ENCODE measurements around the gene ZNF277.

ZNF277 gene

DNA sequence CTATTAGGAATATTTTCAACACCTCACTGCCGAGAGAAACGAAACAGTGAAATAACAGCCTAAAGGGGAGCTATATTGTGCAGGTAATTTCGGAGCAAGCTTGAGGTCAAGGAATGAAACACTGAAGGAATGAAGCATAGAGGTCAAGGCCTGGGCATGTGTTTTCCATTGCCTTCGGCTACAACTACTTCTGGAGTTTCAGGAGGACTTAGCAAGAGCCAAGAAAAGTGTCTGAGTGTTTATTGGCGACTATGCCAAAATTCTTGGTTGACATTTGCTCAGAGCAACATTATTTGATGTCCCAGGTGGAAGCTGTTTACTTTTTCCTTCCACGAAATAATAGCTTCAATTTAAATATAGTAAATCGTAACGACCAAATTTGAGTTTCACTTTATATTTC lies 154.2 kb downstream of the ZNF277 start:
- no peak for DNase-seq

DNA sequence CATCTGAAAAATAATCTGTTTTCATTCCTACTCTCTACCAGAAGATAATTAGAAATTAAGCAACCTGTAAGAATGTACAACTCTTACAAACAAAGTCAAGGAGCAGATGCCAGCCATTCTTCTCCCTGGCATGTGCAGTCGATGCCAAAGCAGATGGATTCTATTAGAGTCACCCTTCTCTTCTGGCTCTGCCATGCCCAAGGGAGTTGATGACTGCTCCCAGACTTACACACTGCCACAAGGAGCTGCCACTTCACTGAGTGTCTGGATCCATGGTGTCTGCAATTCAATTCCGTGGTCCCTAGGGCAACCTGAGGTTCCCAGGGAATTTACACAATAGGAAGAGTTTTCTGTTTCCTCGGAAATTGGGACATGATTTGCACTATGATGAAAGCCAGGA lies 154.7 kb downstream of the ZNF277 start:
- DNase-seq, result no peak

DNA sequence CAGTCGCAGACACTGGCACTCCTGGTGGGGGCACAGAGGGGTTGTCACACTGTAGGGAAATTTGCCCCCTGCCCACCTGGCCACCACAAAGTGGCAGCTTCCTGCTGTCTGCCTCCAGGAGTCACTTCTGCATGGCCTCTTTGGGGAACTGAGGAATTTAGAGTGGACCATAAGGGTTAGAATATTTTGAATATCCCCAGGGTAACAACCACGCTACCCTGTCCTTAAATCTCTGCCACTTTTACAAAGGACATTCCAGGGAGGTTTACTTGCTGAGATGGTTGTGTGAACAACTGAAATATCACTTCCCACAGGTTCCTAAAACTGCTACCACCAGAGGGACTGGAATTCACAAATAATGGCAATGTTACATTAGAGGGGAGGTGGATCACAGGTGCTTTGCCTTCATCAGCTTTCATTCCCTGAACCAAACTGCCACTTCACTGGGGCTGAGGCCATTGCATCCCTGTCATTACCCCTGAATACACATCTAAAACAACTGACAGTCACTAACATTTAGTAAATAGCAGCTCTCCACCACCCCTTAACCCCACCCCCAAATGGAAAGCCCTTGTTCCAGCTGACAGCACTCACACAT lies 155.7 kb downstream of the ZNF277 start:
- DNase-seq, result no peak

DNA sequence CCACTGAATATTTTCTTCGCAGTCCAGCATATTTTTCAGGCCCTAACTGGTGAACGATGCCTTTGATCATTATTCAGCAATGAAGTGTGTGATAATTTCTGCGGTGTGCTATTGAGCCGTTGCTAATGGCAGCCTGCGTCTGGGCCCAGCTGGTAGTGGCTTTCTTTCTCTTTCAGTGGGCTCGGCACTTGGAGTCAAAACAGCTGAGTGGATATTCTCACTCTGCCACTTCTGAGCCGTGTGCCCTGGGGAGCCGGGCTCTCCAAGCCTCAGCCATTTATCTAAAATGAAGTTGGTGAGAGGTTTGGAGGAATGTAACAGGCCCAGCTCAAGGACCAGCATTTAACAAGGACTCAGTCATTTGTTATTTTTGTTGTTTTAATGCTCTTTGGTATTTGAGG lies 156.2 kb downstream of the ZNF277 start:
- DNase-seq, result peak; percentile 24

DNA sequence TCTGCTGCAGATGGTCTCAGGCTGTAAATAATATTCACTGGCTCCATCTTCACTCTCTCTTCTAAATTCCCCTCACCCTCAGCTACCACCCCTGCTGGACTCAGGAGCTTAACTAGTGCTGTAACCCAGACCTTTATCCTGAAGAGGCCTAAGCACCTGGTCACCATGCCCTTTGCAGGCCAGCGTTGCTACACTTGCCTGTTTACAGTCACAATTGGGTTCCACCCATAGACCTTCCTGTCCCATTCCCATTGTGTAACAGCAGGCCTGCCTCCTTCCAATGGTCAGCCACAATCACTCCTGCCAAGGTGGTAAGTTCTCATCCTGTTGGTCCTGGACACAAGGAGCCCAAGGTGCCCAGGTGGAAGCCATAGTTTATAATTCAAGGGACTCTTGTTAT lies 157.9 kb downstream of the ZNF277 start:
- DNase-seq, result no peak

DNA sequence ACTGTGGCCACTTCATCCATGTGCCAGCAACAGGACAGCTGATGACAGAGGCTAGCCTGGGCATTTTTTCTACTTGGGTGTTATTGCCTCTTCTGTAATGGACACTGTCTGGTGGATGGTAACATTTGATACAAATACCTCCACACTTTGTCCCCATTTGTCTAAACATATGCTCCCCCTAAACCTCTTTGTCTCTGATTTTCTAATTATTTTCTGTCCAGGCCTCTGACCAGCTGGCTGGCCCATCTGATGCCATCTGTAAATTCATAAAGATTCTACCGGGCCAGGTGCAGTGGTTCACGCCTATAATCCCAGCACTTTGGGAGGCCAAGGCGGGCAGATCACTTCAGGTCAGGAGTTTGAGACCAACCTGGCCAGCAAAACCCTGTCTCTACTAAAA lies 159.1 kb downstream of the ZNF277 start:
- no peak for DNase-seq

DNA sequence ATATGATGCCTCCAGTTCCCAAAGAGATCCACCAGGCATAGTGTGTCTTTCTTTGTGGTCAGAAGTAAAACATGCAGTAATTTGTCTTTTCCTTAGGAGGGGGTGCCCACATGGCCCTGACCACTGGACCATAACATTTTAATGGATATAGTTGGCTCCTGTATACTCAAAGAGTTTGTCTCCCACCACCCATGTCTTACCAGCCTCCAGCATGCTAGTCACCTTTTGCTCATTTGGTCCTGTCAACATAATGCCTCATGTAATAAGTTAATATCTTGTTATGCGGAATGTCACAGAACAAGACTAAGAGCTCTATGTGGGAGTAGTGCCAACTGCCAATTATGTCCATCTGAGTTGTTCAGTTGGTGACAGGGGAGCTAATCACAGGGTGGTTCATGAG lies 160.4 kb downstream of the ZNF277 start:
- no peak for DNase-seq

DNA sequence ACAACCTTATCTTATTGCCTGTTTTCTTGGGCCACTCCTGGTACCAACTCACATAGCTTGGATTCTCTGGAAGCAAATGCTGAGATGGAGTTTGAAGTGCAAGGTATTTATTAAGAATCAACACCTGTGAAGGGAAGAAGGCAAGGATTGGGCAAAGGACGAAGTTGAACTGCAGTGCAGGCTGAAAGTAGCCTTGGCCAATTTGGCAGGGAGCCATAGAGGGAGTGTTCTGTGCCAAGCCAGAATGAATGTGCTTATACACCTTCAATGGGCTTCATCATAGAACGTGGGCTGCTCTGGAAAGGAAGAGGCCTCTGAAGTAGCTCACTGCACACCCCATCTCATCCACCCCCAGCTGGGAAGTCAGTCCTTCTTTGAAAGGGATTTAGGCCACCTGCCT lies 163.9 kb downstream of the ZNF277 start:
- no peak for DNase-seq

DNA sequence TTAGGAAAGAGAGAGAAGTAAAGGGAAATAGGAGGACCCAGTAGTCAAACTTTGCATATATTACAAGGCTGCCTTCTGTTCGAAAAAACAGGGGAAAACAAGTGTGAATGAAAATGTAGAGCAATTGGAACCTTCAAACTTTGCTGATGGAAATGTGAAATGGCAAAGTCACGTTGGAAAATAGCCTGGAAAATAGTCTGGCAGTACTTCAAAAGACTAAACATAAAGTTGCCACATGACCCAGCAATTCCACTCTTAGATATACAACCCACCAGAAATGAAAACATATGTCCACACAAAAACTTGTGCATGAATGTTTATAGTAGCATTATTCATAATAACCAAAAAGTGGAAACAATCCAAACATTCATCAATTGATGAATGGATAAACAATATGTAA lies 165.2 kb downstream of the ZNF277 start:
- no peak for DNase-seq

DNA sequence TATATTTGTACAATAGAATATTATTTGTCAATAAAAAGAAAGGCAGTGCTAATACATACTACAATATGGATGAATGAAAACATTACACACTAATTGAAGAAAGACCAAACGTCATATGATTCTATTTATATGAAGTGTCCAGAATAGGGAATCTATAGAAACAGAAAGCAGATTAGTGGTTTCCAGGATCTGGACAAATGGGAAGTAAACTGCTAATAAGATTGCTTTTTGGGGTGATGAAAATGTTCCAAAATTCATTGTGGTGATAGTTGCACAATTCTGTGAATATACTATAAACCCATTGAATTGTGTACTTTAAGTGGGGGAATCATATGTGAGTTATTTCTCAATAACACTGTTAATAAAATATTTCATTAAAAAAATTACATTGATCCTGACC lies 165.6 kb downstream of the ZNF277 start:
- no peak for DNase-seq

DNA sequence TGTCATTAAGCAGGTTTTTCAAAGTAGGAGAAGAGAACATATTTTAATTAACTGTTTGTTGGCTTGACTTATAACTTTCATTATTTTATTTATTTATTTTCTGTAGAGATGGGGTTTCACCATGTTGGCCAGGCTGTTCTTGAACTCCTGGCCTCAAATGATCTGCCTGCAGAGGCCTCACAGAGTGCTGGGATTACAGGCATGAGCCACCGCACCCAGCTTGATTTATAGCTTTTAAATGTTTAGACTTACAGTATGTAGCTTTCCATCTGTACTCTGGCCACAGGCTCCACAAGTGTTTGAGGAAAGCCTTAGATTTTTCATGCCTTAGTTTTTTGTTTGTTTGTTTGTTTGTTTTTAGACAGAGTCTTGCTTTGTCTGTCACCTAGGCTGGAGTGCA lies 171.1 kb downstream of the ZNF277 start:
- DNase-seq, result no peak

DNA sequence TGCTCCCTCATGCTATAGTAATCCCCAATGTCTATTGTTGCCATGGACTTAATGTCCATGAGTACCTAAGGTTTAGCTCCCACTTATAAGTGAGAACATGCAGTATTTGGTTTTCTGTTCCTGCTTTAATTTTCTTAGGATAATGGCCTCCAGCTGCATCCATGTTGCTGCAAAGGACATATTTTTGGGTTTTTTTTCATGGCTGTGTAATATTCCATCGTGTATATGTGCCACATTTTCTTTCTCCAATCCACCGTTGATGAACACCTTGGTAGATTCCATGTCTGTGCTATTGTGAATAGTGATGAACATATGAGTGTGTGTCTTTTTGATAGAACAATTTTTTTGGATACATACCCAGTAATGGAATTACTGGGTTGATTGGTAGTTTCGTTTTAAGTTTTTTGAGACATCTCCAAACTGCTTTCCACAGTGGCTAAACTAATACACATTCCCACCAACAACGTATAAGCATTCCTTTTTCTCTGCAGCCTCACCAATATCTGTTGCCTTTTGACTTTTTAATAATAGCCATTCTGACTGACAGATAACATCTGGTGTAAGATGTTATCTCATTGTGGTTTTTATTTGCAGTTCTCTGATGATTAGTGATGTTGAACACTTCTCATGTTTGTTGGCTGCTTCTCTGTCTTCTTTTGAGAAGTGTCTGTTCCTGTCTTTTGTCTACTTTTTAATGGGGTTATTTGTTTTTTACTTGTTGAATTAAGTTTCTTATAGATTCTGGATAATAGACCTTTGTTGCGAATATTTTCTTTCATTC lies 175.0 kb downstream of the ZNF277 start:
- DNase-seq, result no peak

DNA sequence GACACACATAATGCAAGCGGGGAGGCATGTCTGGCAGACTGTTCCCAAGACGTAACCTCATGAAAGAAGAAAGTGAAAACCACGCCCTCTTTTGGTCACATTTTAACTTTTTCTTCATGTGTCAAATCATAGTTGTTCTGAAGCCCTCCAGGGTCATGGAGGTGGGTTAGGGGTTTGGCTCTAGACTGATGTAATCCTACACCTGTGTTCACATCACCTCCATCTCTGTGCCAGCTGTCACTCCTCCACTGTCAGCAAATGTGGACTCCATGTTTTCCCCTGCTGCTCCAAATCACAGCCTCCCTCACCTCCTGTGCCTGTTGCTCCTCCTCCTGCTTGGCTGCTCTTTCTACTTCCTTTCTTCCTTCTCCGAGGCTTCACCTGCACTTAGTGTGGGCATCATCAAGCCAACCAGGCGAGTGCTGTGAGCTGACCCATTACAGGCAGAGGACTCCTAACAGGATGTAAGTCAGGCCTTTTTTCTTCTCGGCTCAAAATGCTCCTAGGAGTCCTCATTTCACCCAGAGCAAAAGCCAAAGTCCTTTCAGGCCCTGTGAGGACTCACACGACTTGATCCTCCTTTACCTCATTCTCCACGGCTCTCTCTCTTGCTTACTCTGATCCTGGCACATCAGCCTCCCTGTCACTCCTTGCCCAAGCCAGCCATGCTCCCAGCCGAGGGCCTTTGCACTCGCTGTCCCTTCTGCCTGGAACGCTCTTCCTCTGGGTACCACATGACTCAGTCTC lies 177.3 kb downstream of the ZNF277 start:
- DNase-seq, result no peak

DNA sequence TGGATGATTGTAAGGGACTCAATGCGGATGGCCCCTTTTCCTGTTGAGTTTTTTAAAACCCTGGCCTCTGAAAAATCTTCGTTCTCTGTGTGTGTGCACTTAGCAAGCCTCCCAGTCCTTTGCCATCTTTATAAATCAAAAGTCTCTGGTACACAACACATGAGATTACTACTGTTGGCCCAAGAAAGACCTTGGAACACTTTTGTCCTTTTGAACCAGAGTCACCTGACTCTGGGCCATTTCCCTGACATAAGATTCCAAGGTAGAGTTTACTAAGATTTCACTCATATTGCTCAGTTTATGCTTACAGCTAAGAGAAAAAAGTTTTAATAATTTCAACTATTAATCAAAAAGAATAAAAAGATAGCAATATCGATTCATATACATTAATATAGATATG lies 179.0 kb downstream of the ZNF277 start:
- DNase-seq, result no peak

DNA sequence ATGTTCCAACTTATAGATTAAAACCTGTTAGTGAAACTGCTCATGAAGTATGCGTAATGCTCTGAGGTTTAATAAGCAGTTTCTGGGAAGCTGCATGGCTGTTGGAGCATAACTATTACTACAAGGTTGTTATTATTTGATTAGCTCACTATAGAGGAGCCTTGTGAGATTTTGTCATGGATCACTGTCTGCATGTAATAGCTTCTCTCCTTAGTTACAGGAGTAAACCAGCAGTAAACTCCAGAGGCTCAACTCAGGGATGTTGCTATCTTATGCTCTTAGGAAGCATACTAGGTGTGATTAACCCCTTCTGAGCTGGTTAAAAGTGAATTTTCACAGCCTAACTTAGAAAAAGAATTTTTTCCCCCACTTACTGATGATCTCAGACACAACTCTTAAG lies 180.1 kb downstream of the ZNF277 start:
- DNase-seq, result no peak

DNA sequence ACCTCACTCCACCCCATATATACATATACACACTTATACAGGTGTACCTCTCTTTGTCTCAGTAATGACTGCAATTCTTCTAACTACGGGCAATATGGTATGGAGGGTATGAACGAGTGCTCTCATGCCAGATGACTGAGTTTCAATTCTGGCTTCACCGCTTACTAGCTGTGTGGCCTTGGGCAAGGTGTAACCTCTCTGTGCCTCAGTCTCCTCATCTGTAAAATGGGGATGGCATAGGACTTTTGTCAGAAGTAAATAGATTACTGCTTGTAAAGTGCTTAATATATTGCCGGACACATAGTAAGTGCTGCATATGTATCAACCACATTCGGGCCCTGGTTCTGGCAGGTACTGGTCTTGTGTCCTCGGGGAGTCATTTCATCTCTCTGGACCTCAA lies 183.7 kb downstream of the ZNF277 start:
- DNase-seq, result no peak

DNA sequence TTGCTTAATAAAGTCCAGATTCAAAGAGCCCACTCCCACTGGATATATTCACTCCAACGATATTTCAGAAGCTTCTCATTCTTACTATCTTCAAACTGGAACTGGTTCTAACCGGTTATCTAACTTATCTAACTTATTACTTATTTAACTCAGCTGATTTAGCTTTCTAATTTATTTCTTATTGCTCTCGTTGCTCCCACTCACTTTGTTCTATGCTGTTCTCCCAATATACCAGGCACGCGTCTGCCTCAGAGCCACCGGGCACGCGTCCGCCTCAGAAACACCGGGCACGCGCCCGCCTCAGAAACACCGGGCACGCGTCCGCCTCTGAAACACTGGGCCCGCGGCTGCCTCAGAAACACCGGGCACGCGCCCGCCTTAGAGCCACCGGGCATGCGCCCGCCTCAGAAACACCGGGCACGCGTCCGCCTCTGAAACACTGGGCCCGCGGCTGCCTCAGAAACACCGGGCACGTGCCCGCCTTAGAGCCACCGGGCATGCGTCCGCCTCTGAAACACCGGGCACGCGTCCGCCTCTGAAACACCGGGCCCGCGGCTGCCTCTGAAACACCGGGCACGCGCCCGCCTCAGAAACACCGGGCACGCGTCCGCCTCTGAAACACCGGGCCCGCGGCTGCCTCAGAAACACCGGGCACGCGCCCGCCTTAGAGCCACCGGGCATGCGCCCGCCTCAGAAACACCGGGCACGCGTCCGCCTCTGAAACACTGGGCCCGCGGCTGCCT lies 184.8 kb downstream of the ZNF277 start:
- peak; percentile 30 for DNase-seq

DNA sequence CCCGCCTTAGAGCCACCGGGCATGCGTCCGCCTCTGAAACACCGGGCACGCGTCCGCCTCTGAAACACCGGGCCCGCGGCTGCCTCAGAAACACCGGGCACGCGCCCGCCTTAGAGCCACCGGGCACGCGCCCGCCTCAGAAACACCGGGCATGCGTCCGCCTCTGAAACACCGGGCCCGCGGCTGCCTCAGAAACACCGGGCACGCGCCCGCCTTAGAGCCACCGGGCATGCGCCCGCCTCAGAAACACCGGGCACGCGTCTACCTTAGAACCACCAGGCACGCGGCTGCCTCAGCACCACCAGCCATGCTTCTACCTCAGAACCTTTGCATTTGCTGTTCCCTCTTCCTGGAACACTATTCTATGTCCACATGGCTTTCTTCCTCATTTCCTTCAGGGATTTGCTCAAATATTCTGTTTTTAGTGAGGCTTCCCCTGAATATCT lies 185.4 kb downstream of the ZNF277 start:
- DNase-seq, result peak; percentile 41
